Measurements from ENCODE around the gene BRD3OS.

GRCh38 chr9:134002796-134003195 lies 22.5 kb upstream of the BRD3OS start:
- TF ChIP-seq CTCF (IDR thresholded peaks at IDR 0.05; ENCODE audit: low read depth, low read length) (no peak), EZH2phosphoT487 (IDR thresholded peaks at IDR 0.05; ENCODE audit: low read depth) (no peak)

Data from OCI-LY3 (cell line).